Measurements from ENCODE around the gene COA7.

The COA7 gene

DNA sequence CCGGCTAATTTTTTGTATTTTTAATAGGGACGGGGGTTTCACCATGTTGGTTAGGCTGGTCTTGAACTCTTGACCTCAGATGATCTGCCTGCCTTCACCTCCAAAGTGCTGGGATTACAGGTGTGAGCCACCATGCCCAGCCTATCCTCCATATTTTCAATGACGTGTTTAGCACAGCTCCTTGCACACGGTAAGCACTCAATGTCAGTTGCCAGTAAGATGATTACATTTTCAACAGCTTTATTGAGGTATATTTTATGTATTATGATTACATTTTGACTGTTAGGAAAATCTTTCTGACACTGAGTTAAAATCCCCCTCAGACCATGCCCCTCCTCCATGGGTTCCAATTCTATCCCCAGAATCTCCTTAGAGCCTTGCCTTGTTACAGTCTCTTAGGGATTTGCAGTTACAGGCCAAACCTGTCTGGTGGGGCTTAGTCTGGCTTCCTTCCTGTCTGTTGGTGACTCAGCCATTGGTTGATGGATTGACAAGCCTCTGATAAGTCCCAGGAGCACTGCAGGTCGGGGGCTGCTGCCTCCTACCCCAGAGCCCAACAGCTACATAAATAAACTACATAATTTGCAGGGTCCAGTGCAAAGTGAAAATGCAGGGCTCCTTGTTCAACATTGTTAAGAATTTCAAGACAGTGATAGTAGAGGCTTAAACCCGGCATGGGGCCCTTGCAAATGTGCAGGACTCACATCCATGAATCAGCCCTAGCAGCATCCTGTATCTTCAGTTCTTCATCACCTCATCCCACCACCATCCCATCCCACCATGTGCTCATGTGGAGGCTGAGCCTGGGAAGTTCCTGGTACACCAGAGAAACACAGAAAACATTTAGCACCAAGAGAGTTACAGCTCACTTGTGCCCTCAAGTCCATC is 23.4 kb downstream of the COA7 start:
- H3K9ac ChIP-seq (ENCODE audit: low read length), result no peak overlapping the region
- no peak overlapping the region for H3K4me2 ChIP-seq (ENCODE audit: low read depth, low read length, poor library complexity, severe bottlenecking)
- 0 out of 2 replicates have a peak, but pooled peaks cover 4% of the 10 kb centered on the region for H3F3A ChIP-seq (ENCODE audit: insufficient read depth)
- TF ChIP-seq, protein P1, sequence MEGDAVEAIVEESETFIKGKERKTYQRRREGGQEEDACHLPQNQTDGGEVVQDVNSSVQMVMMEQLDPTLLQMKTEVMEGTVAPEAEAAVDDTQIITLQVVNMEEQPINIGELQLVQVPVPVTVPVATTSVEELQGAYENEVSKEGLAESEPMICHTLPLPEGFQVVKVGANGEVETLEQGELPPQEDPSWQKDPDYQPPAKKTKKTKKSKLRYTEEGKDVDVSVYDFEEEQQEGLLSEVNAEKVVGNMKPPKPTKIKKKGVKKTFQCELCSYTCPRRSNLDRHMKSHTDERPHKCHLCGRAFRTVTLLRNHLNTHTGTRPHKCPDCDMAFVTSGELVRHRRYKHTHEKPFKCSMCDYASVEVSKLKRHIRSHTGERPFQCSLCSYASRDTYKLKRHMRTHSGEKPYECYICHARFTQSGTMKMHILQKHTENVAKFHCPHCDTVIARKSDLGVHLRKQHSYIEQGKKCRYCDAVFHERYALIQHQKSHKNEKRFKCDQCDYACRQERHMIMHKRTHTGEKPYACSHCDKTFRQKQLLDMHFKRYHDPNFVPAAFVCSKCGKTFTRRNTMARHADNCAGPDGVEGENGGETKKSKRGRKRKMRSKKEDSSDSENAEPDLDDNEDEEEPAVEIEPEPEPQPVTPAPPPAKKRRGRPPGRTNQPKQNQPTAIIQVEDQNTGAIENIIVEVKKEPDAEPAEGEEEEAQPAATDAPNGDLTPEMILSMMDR (IDR thresholded peaks at IDR 0.05; ENCODE audit: insufficient read depth, low read length, poor library complexity, severe bottlenecking), result no peak
- no peak for TF ChIP-seq EZH2phosphoT487 (conservative IDR thresholded peaks at IDR 0.05; ENCODE audit: low read length)
- H3K27me3 ChIP-seq (ENCODE audit: low read length), result no peaks in the 10 kb centered on the region
- no peaks in the 10 kb centered on the region for H3K9me3 ChIP-seq (ENCODE audit: insufficient read depth, low read length)
- H3K27ac ChIP-seq (ENCODE audit: low read depth, low read length), result no peak overlapping the region
- no peaks in the 10 kb centered on the region for H3K79me2 ChIP-seq (ENCODE audit: insufficient read depth, low read length)
- H2AFZ ChIP-seq (ENCODE audit: low read depth, low read length, severe bottlenecking), result no peak overlapping the region
- H3K36me3 ChIP-seq (ENCODE audit: low read length), result 0 out of 2 replicates have a peak, but pooled peaks cover under 1% of the 10 kb centered on the region
- H4K20me1 ChIP-seq (ENCODE audit: low read depth, low read length), result no peaks in the 10 kb centered on the region
- H3K9me2 ChIP-seq (replicated peaks; ENCODE audit: insufficient read depth, low read length), result no peaks in the 10 kb centered on the region
- no peak overlapping the region for H3K4me3 ChIP-seq (ENCODE audit: insufficient read depth, low read length, poor library complexity, severe bottlenecking)

- no peak overlapping the region for H3K27ac ChIP-seq (ENCODE audit: low read depth, low read length)
These were observed 24.6 kb downstream of the COA7 start for GRCh38 chr1:52673513-52673912.

GRCh38 chr1:52672946-52673345 is 25.2 kb downstream of the COA7 start:
- Histone ChIP-seq H3K9me3 (ENCODE audit: insufficient read depth, low read length) (no peaks in the 10 kb centered on the region), H3K4me3 (ENCODE audit: insufficient read depth, low read length, poor library complexity, severe bottlenecking) (no peak overlapping the region), H2AFZ (ENCODE audit: low read depth, low read length, severe bottlenecking) (no peak overlapping the region), H3K9me2 (replicated peaks; ENCODE audit: insufficient read depth, low read length) (no peaks in the 10 kb centered on the region), H3K27me3 (ENCODE audit: low read length) (no peaks in the 10 kb centered on the region), H3F3A (ENCODE audit: insufficient read depth) (no peaks in the 10 kb centered on the region), H3K36me3 (ENCODE audit: low read length) (peaks cover 7% of the 10 kb centered on the region; the same call in 1 of the 2 replicates), H3K27ac (ENCODE audit: low read depth, low read length) (no peak overlapping the region), H3K9ac (ENCODE audit: low read length) (no peak overlapping the region), H3K4me2 (ENCODE audit: low read depth, low read length, poor library complexity, severe bottlenecking) (no peak overlapping the region), H3K79me2 (ENCODE audit: insufficient read depth, low read length) (no peaks in the 10 kb centered on the region), H4K20me1 (ENCODE audit: low read depth, low read length) (no peaks in the 10 kb centered on the region)
- TF ChIP-seq EZH2phosphoT487 (conservative IDR thresholded peaks at IDR 0.05; ENCODE audit: low read length), result no peak
- TF ChIP-seq, protein P1 (IDR thresholded peaks at IDR 0.05; ENCODE audit: insufficient read depth, low read length, poor library complexity, severe bottlenecking), result no peak

More at GRCh38 chr1:52673513-52673912, 24.6 kb downstream of the COA7 start:
- TF ChIP-seq EZH2phosphoT487 (conservative IDR thresholded peaks at IDR 0.05; ENCODE audit: low read length), result no peak
- TF ChIP-seq, protein P1 (IDR thresholded peaks at IDR 0.05; ENCODE audit: insufficient read depth, low read length, poor library complexity, severe bottlenecking), result no peak
- Histone ChIP-seq H3K36me3 (ENCODE audit: low read length) (0 out of 2 replicates have a peak, but pooled peaks cover 3% of the 10 kb centered on the region), H3F3A (ENCODE audit: insufficient read depth) (no peaks in the 10 kb centered on the region), H3K79me2 (ENCODE audit: insufficient read depth, low read length) (no peaks in the 10 kb centered on the region), H3K4me3 (ENCODE audit: insufficient read depth, low read length, poor library complexity, severe bottlenecking) (no peak overlapping the region), H3K9me3 (ENCODE audit: insufficient read depth, low read length) (no peaks in the 10 kb centered on the region), H3K9me2 (replicated peaks; ENCODE audit: insufficient read depth, low read length) (no peaks in the 10 kb centered on the region), H4K20me1 (ENCODE audit: low read depth, low read length) (no peaks in the 10 kb centered on the region), H3K27me3 (ENCODE audit: low read length) (no peaks in the 10 kb centered on the region), H3K9ac (ENCODE audit: low read length) (no peak overlapping the region), H3K4me2 (ENCODE audit: low read depth, low read length, poor library complexity, severe bottlenecking) (no peak overlapping the region), H2AFZ (ENCODE audit: low read depth, low read length, severe bottlenecking) (no peak overlapping the region)

Data from SU-DHL-6 (cell line).